ENCODE data around the gene RASGEF1C. TPM values are rescaled to one million over a fixed set of nuclear protein-coding genes. Genes with fewer than 3 reads are reported as not detected.
A peak's percentile ranks its signal among the peaks of the same experiment; 100 is the strongest.

Gene RASGEF1C
- total and polyA plus RNA-seq, 2 of the 13 experiments (the other 11 are each of a cell fraction or from before 2014, with no cell fraction given), result not detected

GRCh38 chr5:180126716-180127681, 82.0 kb downstream of the RASGEF1C start (continued):
- TF ChIP-seq ZNF121 (CRISPR knock-in tag; IDR thresholded peaks at IDR 0.05) (no peak), PAWR (CRISPR knock-in tag; IDR thresholded peaks at IDR 0.05; ENCODE audit: borderline replicate concordance) (no peak), MAFF (IDR thresholded peaks at IDR 0.05; ENCODE audit: low read depth, low read length) (no peak), ZNF691 (CRISPR knock-in tag; IDR thresholded peaks at IDR 0.05; ENCODE audit: borderline replicate concordance, low read depth) (no peak), ZNF816 (CRISPR knock-in tag; IDR thresholded peaks at IDR 0.05; ENCODE audit: borderline replicate concordance) (no peak), GABPA (IDR thresholded peaks at IDR 0.05; ENCODE audit: low read depth, low read length) (no peak), GABPA (CRISPR knock-in tag; IDR thresholded peaks at IDR 0.05; ENCODE audit: low read depth) (no peak), NBN (conservative IDR thresholded peaks at IDR 0.05) (no peak), ZNF780A (CRISPR knock-in tag; IDR thresholded peaks at IDR 0.05) (no peak), CENPT (CRISPR knock-in tag; IDR thresholded peaks at IDR 0.05; ENCODE audit: low read depth) (no peak), HMGXB3 (CRISPR knock-in tag; IDR thresholded peaks at IDR 0.05; ENCODE audit: borderline replicate concordance) (no peak), ZNF10 (CRISPR knock-in tag; IDR thresholded peaks at IDR 0.05; ENCODE audit: borderline replicate concordance, low read depth) (no peak), NCOA5 (CRISPR knock-in tag; IDR thresholded peaks at IDR 0.05) (no peak), ZNF512 (CRISPR knock-in tag; IDR thresholded peaks at IDR 0.05) (no peak), ZNF839 (CRISPR knock-in tag; IDR thresholded peaks at IDR 0.05; ENCODE audit: borderline replicate concordance) (no peak), NFKB2 (CRISPR knock-in tag; IDR thresholded peaks at IDR 0.05; ENCODE audit: borderline replicate concordance) (no peak), ZC3H13 (CRISPR knock-in tag; IDR thresholded peaks at IDR 0.05) (no peak), ZFP62 (CRISPR knock-in tag; IDR thresholded peaks at IDR 0.05) (0 out of 2 replicates have a peak, but pooled peaks have one; percentile 24), SALL2 (CRISPR knock-in tag; IDR thresholded peaks at IDR 0.05) (0 out of 2 replicates have a peak, but pooled peaks have one; percentile 60)
- TF ChIP-seq, protein P1, sequence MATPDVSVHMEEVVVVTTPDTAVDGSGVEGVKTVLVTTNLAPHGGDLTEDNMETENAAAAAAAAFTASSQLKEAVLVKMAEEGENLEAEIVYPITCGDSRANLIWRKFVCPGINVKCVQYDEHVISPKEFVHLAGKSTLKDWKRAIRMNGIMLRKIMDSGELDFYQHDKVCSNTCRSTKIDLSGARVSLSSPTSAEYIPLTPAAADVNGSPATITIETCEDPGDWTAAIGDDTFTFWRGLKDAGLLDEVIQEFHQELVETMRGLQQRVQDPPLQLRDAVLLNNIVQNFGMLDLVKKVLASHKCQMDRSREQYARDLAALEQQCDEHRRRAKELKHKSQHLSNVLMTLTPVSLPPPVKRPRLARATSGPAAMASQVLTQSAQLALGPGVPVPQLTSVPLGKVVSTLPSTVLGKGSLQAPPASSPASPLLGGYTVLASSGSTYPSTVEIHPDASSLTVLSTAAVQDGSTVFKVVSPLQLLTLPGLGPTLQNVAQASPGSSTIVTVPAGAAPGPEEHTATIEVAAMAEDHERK (CRISPR knock-in tag; IDR thresholded peaks at IDR 0.05; ENCODE audit: low read depth), result no peak
- TF ChIP-seq, protein P2, sequence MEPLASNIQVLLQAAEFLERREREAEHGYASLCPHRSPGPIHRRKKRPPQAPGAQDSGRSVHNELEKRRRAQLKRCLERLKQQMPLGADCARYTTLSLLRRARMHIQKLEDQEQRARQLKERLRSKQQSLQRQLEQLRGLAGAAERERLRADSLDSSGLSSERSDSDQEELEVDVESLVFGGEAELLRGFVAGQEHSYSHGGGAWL (CRISPR knock-in tag; IDR thresholded peaks at IDR 0.05), result no peak
